Activated naive CD4-positive, alpha-beta T cell treated with anti-CD3 and anti-CD28 coated beads for 36 hours (primary cell): Measurements from ENCODE around the gene TLK1. TPM values are rescaled to one million over a fixed set of nuclear protein-coding genes. Genes with fewer than 3 reads are reported as not detected.

Experiments
- CTCF ChIA-PET: fragments of 350-600 bp; sonication (Branson Sonifier 250); formaldehyde crosslinking; loops from one replicate; lab custom pipeline; 2021; ENCODE audit warnings: antibody characterized with exemption; lab: Charles Lee
- DNase-seq: peaks from one replicate; pipeline ENCODE4 v3.0.0-alpha.2; 2020
- H3K27ac Mint-ChIP-seq: one replicate; pipeline ENCODE4 v1.8.0; 2021; ENCODE audit warnings: mild to moderate bottlenecking, mixed read lengths
- H3K27me3 Mint-ChIP-seq: one replicate; pipeline ENCODE4 v1.8.0; 2021; ENCODE audit warnings: low read depth, mixed read lengths
- H3K36me3 Mint-ChIP-seq: one replicate; pipeline ENCODE4 v1.8.0; 2021; ENCODE audit warnings: low read depth, mixed read lengths
- H3K4me1 Mint-ChIP-seq: one replicate; pipeline ENCODE4 v1.8.0; 2021; ENCODE audit warnings: low read depth, mixed read lengths
- H3K4me3 Mint-ChIP-seq: one replicate; pipeline ENCODE4 v1.8.0; 2021; ENCODE audit warnings: mild to moderate bottlenecking, moderate library complexity, mixed read lengths
- H3K9me3 Mint-ChIP-seq: one replicate; pipeline ENCODE4 v1.8.0; 2021; ENCODE audit warnings: mixed read lengths
- intact Hi-C: fragments of 100-400 bp; cut with micrococcal nuclease; formaldehyde crosslinking; loops from one replicate; pipeline ENCODE4 v1.15.1; 2023
- total RNA-seq, 2 experiments: library from RNA; stranded (reverse); gene quantifications; one replicate each; pipeline ENCODE4 v1.2.3, GENCODE V29; 2021

The TLK1 gene
- total RNA-seq, 2 experiments from 2014 or later, result 54.5 to 55.9 TPM

DNA sequence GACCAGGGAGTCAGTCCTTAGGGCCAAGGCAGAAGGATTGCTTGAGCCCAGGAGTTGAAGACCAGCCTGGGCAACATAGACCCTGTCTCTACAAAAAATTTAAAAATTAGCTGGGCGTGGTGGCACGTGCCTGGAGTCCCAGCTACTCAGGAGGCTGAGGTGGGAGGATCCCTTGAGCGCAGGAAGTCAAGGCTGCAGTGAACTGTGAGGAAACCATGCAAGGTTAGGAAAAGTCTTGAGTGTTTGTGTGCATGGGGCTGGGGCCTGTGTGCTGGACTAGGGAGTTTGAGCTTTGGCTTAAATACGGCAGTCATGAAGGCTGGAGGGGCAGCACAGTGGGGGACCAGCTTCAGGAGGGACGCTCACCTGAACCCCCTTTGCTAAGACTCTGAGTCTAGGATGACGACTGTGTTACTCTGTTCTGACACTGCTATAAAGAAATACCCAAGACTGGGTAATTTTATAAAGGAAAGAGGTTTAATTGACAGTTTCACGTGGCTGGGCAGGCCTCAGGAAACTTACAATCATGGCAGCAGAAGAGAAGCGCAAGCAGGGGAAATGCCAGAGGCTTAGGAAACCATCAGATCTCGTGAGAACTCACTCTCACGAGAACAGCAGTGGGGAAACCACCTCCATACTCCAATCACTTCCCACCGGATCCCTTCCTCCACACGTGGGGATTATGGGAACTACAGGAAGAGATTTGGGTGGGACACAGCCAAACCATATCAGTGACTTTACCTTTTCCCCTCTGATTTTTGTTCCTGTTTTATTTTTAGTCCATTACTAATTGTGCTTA lies 192.3 kb downstream of the TLK1 start:
- H3K36me3 Mint-ChIP-seq, result peaks cover 20% of the 10 kb centered on the region
- H3K4me1 Mint-ChIP-seq, result peaks cover 6% of the 10 kb centered on the region
- no peaks in the 10 kb centered on the region for H3K9me3 Mint-ChIP-seq
- DNase-seq, result no peak
- CTCF ChIA-PET, result interaction anchor here (0.8 to 1.2 kb wide), 4 partner anchors 40 to 605 kb away, joined by 3 to 4 read pairs (median 3); partner anchors contain the start of gene GORASP2
- H3K4me3 Mint-ChIP-seq, result no peak overlapping the region
- no peaks in the 10 kb centered on the region for H3K27me3 Mint-ChIP-seq
- H3K27ac Mint-ChIP-seq, result peak overlapping the region; percentile 37
- intact Hi-C loops, result no loop called here

DNA sequence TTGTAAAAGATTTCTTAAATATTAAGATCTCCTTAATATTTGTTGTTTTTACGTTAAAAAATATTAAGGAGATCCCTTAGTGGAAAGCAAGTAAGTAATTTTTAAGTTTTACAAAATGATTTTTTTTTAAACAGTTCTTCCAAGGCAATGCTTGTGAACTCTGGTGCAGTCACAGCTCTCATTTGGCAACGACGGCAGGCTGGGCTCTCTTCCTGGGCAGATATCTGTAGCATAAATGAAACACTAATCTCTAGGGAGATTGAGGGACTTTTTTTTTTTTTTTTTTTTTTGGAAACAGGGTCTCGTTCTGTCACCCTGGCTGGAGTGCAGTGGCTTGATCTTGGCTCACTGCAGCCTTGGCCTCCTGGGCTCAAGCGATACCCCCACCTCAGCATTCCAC lies 193.1 kb downstream of the TLK1 start:
- H3K4me3 Mint-ChIP-seq, result no peak overlapping the region
- no peaks in the 10 kb centered on the region for H3K27me3 Mint-ChIP-seq
- peaks cover 26% of the 10 kb centered on the region for H3K36me3 Mint-ChIP-seq
- CTCF ChIA-PET, result interaction anchor here (0.7 to 1.1 kb wide), 4 partner anchors 10 to 464 kb away, joined by 3 read pairs; no protein-coding TSS in a partner anchor
- no peaks in the 10 kb centered on the region for H3K4me1 Mint-ChIP-seq
- intact Hi-C loops, result no loop called here
- H3K9me3 Mint-ChIP-seq, result no peaks in the 10 kb centered on the region
- H3K27ac Mint-ChIP-seq, result no peak overlapping the region
- DNase-seq, result no peak

DNA sequence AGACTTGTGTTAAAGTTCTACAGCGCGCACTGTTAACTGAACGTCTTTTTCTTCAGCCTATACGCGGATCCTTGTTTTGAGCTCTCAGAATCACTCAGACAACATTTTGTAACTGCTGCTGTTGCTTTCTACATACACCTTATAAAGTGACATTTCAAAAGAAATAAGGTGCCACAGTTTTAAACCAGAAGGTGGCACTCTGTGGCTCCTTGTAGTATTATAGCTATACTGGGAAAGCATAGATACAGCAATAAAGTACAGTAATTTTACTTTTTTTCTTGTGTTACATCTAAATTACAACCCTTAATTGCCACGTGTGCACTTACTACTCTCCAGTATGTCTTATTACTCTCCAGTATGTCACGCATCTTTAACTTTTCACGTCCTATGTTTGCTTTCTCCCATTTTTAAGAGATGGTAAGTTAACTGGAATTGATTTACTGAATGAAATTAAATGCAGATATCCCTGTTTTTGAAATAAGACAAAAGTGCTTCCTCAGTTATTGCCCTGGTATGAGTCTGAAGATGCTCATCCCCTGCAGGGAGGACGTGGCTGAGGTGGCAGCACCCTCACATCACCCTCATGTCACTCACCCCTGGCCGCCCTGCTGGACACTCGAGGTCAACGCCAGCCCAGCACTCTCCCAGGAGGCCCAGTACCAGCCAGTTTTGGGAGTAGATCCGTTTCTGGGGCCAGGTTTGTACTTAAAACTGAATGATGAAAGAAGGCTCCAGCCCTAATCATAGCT lies 193.9 kb downstream of the TLK1 start:
- Mint-ChIP-seq H3K27me3 (no peaks in the 10 kb centered on the region), H3K4me3 (no peak overlapping the region), H3K4me1 (no peaks in the 10 kb centered on the region), H3K9me3 (no peaks in the 10 kb centered on the region), H3K27ac (no peak overlapping the region), H3K36me3 (peaks cover 26% of the 10 kb centered on the region)
- CTCF ChIA-PET, result interaction anchor here (0.7 to 1.1 kb wide), 4 partner anchors 9 to 465 kb away, joined by 3 read pairs; partner anchors contain the start of gene GORASP2
- intact Hi-C loops, result no loop called here
- no peak for DNase-seq

DNA sequence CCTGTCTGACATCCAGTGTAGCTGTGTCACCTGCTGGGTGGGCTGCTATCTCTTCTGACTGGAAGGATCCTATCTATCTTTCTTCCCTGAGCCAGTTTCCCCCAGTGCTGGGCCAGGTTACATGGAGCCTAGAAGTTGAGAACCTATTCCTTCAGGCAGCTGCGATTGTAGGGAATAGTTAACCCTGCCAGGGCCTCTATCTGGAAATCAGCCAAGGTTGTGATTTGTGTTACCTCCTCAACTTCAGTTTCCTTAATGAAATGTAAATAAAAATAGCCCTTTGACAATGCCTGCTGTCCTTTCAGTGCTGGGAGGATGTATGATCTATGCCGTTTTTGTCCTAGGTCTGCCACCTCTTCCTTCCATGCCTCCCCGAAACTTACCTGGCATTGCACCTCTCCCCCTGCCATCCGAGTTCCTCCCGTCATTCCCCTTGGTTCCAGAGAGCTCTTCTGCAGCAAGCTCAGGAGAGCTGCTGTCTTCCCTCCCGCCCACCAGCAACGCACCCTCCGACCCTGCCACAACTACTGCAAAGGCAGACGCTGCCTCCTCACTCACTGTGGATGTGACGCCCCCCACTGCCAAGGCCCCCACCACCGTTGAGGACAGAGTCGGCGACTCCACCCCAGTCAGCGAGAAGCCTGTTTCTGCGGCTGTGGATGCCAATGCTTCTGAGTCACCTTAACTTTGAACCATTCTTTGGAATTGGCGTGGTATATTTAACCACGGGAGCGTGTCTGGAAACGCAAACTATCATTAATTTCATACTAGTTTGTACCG lies 195.1 kb downstream of the TLK1 start:
- peaks cover 28% of the 10 kb centered on the region for H3K36me3 Mint-ChIP-seq
- no peak for DNase-seq
- H3K4me1 Mint-ChIP-seq, result no peaks in the 10 kb centered on the region
- intact Hi-C loops, result no loop called here
- H3K27ac Mint-ChIP-seq, result no peak overlapping the region
- H3K9me3 Mint-ChIP-seq, result no peaks in the 10 kb centered on the region
- H3K27me3 Mint-ChIP-seq, result no peaks in the 10 kb centered on the region
- no peak overlapping the region for H3K4me3 Mint-ChIP-seq
- CTCF ChIA-PET, result interaction anchor here (0.6 kb wide), 2 partner anchors 486 to 620 kb away, joined by 3 read pairs; no protein-coding TSS in a partner anchor

DNA sequence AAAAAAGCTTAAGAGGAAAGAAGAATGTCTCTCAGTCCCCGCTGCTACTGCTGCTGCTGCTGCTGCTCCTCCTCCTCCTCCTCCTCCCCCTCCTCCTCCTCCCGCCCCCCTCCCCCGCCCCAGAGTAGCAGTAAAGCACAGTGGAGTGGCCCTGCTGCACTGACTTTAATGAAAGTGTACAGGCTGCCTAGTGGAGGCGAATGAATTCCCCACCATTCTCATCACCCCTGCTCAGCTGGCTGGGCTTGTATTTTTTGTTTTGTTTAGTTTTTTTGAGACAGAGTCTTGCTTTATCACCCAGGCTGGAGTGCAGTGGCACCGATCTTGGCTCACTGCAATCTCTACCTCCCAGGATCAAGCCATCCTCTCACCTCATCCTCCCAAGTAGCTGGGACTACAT lies 197.3 kb downstream of the TLK1 start:
- intact Hi-C loops, result no loop called here
- CTCF ChIA-PET, result interaction anchor here (0.9 kb wide), 1 partner anchor 27 kb away, joined by 3 read pairs; no protein-coding TSS in a partner anchor
- Mint-ChIP-seq H3K36me3 (peaks cover 30% of the 10 kb centered on the region), H3K4me1 (no peaks in the 10 kb centered on the region), H3K27me3 (no peaks in the 10 kb centered on the region), H3K4me3 (no peak overlapping the region), H3K9me3 (no peaks in the 10 kb centered on the region), H3K27ac (no peak overlapping the region)
- no peak for DNase-seq

DNA sequence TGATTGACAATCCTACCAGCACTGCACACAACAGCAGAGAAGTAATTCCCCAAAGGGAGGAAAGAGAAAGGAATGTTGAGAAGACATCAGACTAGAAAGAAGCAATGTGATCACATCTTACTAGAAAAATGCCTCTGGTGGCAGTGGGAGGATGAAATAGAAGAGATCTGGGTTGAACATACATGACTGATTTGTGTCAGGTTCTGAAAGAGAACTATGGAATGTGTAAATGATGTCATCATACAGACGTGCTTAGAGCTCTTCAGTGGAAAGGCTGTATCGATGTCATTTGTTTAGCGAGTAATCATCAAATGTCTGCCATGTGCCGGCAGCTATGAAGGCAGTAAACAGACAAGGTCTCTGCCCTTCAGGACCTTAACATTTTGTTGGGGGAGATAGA lies 206.8 kb downstream of the TLK1 start:
- intact Hi-C loops, result no loop called here
- H3K27me3 Mint-ChIP-seq, result no peaks in the 10 kb centered on the region
- H3K4me3 Mint-ChIP-seq, result no peak overlapping the region
- no peak for DNase-seq
- peaks cover 2% of the 10 kb centered on the region for H3K4me1 Mint-ChIP-seq
- no peak overlapping the region for H3K27ac Mint-ChIP-seq
- H3K36me3 Mint-ChIP-seq, result peaks cover 48% of the 10 kb centered on the region
- no peaks in the 10 kb centered on the region for H3K9me3 Mint-ChIP-seq
- CTCF ChIA-PET, result no interaction called here

DNA sequence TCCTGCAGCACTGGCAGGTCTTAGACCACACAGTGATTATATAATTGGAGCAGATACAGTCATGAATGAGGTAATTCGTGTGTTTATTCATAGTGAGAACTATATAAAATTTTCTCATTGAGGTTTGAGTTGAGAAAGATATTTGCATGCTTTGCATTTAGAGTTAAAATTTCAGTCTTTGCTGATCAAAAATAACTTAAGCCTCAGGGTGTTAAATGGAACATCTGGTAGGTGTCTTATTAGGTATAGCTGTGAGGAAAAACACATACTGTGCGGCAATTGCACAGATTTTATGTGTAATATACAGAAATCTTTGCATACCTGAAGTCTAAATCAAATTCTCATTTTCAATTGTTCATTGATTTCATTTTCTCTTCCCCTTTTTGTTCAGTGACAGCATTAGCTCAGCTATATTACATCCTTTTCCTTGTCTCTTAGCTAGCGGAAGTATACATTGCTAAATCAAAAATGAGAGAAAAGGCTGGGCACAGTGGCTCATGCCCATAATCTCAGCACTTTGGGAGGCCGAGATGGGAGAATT lies 210.4 kb downstream of the TLK1 start:
- Mint-ChIP-seq H3K27me3 (no peaks in the 10 kb centered on the region), H3K4me1 (peaks cover 7% of the 10 kb centered on the region), H3K9me3 (no peaks in the 10 kb centered on the region), H3K27ac (no peak overlapping the region), H3K36me3 (peaks cover 42% of the 10 kb centered on the region), H3K4me3 (no peak overlapping the region)
- intact Hi-C loops, result no loop called here
- no peak for DNase-seq
- CTCF ChIA-PET, result interaction anchor here (1.2 kb wide), 1 partner anchor 21 kb away, joined by 3 read pairs; no protein-coding TSS in a partner anchor

DNA sequence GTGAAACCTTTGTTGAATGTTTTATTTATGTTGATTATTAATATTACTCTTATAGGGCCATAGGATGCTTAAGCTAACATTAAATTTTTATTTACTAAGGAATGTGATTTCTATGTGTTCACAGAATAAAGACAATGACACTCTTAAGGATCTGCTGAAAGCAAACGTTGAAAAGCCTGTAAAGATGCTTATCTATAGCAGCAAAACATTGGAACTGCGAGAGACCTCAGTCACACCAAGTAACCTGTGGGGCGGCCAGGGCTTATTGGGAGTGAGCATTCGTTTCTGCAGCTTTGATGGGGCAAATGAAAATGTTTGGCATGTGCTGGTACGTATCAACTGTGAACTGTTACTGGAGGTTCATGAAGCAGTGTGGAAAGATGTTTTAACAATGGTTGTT lies 211.3 kb downstream of the TLK1 start:
- no peaks in the 10 kb centered on the region for H3K9me3 Mint-ChIP-seq
- no peak for DNase-seq
- CTCF ChIA-PET, result interaction anchor here (1.2 kb wide), 1 partner anchor 20 kb away, joined by 3 read pairs; no protein-coding TSS in a partner anchor
- H3K4me1 Mint-ChIP-seq, result peaks cover 13% of the 10 kb centered on the region
- H3K36me3 Mint-ChIP-seq, result peaks cover 35% of the 10 kb centered on the region
- intact Hi-C loops, result no loop called here
- no peak overlapping the region for H3K4me3 Mint-ChIP-seq
- no peaks in the 10 kb centered on the region for H3K27me3 Mint-ChIP-seq
- H3K27ac Mint-ChIP-seq, result no peak overlapping the region

DNA sequence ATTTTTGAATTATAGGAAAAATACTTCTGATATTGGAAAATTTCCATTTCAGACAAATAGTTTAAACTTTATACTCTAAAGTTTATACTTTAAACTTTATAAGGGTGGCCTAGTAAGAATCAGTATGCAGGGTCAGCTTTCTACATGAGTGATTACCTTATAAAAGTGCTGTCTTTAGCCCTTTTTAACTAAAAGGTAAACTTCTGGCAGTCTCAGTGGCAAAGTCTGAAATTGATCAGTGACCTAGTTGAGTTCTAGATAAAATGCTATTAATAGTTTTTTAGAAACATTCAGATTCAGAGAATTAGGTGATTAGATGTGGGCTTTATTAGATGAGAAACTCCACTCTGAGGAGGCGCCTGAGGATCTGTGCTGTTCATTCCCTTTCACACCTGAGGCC lies 216.1 kb downstream of the TLK1 start:
- DNase-seq, result no peak
- no peaks in the 10 kb centered on the region for H3K9me3 Mint-ChIP-seq
- intact Hi-C loops, result no loop called here
- H3K27me3 Mint-ChIP-seq, result no peaks in the 10 kb centered on the region
- CTCF ChIA-PET, result interaction anchor here (1.4 to 3.1 kb wide), 2 partner anchors 11 to 15 kb away, joined by 5 to 9 read pairs; partner anchors contain the start of gene GORASP2
- H3K27ac Mint-ChIP-seq, result no peak overlapping the region
- no peak overlapping the region for H3K4me3 Mint-ChIP-seq
- peaks cover 4% of the 10 kb centered on the region for H3K36me3 Mint-ChIP-seq
- peaks cover 52% of the 10 kb centered on the region for H3K4me1 Mint-ChIP-seq

DNA sequence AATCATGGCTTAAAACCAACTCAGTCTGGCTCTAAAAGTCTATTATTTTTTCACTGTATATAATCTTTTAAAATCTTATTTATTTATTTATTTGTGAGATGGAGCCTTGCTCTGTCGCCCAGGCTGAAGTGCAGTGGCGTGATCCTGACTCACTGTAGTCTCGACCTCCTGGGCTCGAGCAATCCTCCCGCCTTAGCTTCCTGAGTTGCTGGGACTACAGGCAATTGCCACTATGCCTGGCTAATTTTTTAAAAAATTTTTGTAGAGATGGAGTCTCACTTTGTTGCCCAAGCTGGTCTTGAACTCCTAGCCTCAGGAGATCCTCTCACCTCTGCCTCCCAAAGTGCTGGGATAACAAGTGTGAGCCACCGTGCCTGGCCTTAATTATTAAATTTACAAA lies 217.1 kb downstream of the TLK1 start:
- no peak for DNase-seq
- H3K4me1 Mint-ChIP-seq, result peaks cover 59% of the 10 kb centered on the region
- no peak overlapping the region for H3K4me3 Mint-ChIP-seq
- intact Hi-C loops, result no loop called here
- CTCF ChIA-PET, result interaction anchor here (3.1 kb wide), 1 partner anchor 14 kb away, joined by 9 read pairs; the partner anchor contains the start of gene GORASP2
- H3K27me3 Mint-ChIP-seq, result no peaks in the 10 kb centered on the region
- H3K36me3 Mint-ChIP-seq, result peaks cover 4% of the 10 kb centered on the region
- no peak overlapping the region for H3K27ac Mint-ChIP-seq
- no peaks in the 10 kb centered on the region for H3K9me3 Mint-ChIP-seq

DNA sequence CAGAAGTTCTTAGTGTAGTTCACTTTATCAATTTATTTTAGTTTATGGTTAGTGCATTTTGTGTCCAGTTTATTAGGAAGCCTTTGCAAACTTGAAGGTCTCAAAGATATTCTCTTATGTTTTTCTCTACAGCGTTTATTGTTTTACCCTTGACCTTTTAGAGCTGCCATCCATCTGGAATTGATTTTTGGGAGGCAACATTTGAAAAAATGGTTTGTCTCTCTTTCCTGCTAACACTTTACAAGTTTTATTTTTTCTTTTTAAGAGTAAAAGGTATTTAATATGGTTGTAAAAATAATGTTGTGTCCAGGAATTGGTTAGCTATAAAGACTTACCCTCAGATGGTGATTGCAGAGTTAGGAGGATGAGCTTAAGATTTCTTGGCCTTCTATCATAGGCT lies 217.7 kb downstream of the TLK1 start:
- DNase-seq, result no peak
- H3K27ac Mint-ChIP-seq, result no peak overlapping the region
- CTCF ChIA-PET, result interaction anchor here (3.1 kb wide), 1 partner anchor 14 kb away, joined by 9 read pairs; the partner anchor contains the start of gene GORASP2
- no peaks in the 10 kb centered on the region for H3K9me3 Mint-ChIP-seq
- H3K27me3 Mint-ChIP-seq, result no peaks in the 10 kb centered on the region
- H3K36me3 Mint-ChIP-seq, result peaks cover 3% of the 10 kb centered on the region
- peaks cover 65% of the 10 kb centered on the region for H3K4me1 Mint-ChIP-seq
- no peak overlapping the region for H3K4me3 Mint-ChIP-seq
- intact Hi-C loops, result no loop called here
